AG08395 (cell line): ENCODE measurements around the gene CHKB.

Experiments
- DNase-seq: peaks from one replicate; pipeline ENCODE4 v3.0.0; 2012; ENCODE audit warnings: mixed read lengths, low spot score

The CHKB gene

DNA sequence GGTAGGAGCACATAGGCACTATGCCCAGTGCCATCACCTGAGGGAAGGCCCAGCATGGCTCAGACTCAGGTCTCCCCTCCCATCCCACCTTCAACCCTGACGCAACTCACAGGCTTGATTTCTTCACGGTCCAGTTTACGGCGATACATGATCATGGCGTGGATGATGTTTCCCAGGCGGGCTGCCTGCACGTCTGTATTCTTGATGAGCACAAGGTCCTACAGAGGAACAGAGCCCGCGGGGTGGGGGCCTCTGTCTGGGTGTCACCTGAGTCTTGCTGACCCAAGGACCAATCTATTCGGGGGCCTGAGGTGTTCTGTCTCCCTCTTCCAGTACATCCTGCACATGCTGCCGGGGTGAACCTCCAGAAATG is 8.3 kb downstream of the CHKB start:
- DNase-seq, result no peak

DNA sequence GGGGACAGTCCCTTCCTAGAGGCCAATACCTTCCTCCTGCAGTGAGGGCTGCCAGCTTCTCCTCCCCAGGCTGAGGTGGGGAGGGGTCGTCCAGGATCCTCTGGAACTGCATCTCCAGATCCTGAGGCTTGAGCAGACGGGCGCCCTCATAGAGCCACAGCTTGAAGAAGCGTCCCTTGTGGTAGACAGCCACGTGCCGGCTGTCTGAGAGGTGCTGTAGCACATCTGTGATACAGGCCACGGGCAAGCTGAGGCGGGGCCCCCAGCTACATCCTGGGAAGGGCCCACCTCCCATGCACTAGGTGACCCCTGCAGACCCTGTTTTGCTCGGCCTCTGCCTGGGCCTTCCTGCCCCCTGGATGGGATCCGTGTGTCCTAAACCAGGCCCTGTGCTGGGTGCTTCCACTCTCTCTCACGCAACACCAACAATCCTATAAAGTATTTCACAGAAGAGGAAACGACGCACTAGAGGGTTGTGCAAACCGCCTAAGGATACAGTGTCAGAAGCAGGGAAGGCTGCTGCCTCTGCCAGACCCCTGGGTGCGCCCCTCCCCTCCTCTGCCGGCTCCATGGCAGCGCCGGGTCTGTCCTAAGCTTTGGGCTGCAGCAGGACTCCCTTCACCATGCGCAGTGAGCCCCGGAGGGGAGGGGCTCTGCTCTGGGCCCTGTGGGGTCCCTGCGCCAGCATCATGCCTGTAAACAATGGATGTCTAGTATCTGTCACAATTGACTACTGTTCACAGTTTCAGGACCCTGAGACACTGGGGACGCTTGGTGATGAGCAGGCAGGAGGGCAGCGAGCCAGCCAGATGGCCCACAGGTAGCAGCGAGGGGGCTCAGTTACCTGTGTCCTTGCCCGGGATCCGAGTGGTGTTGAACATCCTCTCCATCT is 8.9 kb downstream of the CHKB start:
- DNase-seq, result no peak

GRCh38 chr22:50572965-50573364 is 9.7 kb downstream of the CHKB start:
- no peak for DNase-seq

GRCh38 chr22:50571264-50572175 is 11.1 kb downstream of the CHKB start:
- DNase-seq, result no peak

DNA sequence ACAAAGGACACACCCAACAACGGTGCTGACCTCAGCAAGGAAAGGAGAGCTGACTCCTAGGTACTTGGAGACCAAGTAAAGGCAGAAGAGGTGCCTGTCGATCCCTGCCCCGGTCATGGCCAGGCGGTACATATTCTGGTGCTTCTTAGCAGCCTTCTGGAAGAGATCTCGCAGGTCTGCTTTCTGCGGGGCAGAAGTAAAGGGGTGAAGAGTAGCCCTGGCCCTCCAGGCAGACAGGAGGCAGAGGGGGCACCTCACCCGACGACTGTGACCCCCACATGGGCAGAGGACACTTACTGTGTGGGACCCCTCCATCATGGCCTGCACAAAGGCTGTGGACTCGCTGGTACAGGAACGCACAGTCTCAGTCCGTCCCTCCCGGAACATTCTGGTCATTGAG is 11.8 kb downstream of the CHKB start:
- DNase-seq, result no peak

GRCh38 chr22:50569896-50570535 is 12.6 kb downstream of the CHKB start:
- no peak for DNase-seq

GRCh38 chr22:50569041-50569459 is 13.6 kb downstream of the CHKB start:
- no peak for DNase-seq

DNA sequence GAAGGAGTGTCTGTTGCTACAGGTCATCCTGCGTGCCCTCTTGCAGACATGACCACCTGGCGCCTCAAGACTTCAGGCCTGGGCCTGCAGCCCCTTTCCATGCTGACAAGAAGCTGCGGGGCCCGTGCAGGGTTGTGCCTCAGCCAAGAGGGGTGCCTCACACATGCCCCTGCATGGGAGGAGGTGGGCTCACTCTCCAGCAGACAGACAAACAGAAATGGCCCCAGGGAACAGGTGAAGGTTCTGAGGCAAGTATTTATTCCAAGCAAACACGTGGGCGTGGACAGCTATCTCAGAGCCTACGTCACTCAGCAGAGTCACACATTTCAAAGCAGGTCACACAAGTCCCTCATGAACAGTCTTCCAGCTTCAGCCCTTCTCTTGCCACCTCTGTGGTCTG is 14.0 kb downstream of the CHKB start:
- no peak for DNase-seq

- DNase-seq, result no peak
Measured at GRCh38 chr22:50567721-50568252, 14.9 kb downstream of the CHKB start.

DNA sequence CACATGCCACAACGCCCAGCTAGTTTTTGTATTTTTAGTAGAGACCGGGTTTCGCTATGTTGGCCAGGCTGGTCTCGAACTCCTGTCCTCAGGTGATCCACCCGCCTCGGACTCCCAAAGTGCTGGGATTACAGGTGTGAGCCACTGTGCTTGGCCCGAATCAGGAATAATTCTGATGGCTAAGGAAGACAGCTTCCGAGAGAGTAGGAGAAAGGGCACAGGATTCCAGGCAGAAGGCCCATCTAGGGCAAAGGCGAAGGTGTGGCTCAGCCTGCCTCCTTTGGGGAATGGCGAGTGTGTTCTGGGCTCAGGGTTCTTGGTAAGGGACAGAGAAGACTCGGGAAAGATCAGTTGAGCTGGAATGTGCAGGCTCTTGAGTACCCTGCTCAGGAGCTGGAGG is 18.4 kb downstream of the CHKB start:
- DNase-seq, result no peak

- DNase-seq, result no peak
Measured at GRCh38 chr22:50563413-50564160, 19.1 kb downstream of the CHKB start.

GRCh38 chr22:50562523-50563412 is 19.9 kb downstream of the CHKB start, which contains the start of gene SYCE3:
Gene SYCE3 (minus strand): TSS chr22:50562919. CDS start chr22:50556405, 6,514 bp downstream.
- peak; percentile 96 for DNase-seq

- no peak for DNase-seq
Measured at GRCh38 chr22:50561401-50562358, 21.0 kb downstream of the CHKB start.

- DNase-seq, result no peak
Measured at GRCh38 chr22:50560034-50560433, 22.6 kb downstream of the CHKB start.

GRCh38 chr22:50556703-50557102 is 25.9 kb downstream of the CHKB start:
- DNase-seq, result no peak

GRCh38 chr22:50553310-50553709 is 29.3 kb downstream of the CHKB start:
- DNase-seq, result no peak

- no peak for DNase-seq
Measured at GRCh38 chr22:50551160-50551752, 31.4 kb downstream of the CHKB start.

DNA sequence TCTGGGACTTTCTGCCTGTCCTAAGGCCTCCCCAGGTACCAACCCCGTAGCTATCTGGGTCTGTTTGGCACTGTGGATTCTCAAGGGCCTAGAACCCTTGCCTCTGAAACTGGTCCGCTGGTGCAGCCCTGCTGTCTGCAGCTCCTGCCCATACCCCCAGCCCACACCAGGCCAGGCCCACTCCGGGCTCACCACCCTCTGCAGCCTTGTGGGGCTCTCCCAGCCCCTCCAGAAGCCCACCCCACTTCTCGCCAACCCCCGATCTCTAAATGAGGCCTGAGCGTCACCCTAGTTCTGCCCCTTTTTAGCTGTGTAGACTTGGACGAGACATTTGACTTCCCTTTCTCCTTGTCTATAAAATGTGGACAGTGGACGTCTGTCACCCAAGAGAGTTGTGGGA is 32.3 kb downstream of the CHKB start:
- no peak for DNase-seq
